Omental fat pad (tissue), 4 donors: ENCODE measurements around the gene ESPN. TPM values are rescaled to one million over a fixed set of nuclear protein-coding genes. Genes with fewer than 3 reads are reported as not detected.

ENCODE experiments used
- ATAC-seq: fragments of 150-250 bp; one replicate; pipeline ENCODE4 v1.9.1; 2016; ENCODE audit warnings: mild to moderate bottlenecking, moderate library complexity; ENCODE audit not compliant: low FRiP score
- DNase-seq: peaks from one replicate; pipeline ENCODE4 v3.0.0-alpha.2; 2019; ENCODE audit warnings: low spot score
- total RNA-seq, 4 donors: library from RNA; depleted of rRNA; stranded (reverse); fragments of >200 nt; gene quantifications; one replicate each; pipeline ENCODE4 v1.1.0, GENCODE V29; 2016
- TF ChIP-seq, protein P1 (sequence below), 3 donors: fragments of 450-650 bp; IDR thresholded peaks; one replicate each; pipeline ENCODE4 v1.5.1; 2016 to 2017; ENCODE audit warnings: antibody characterized with exemption in 3 of 3, mild to moderate bottlenecking in 3 of 3, moderate library complexity in 2 of 3

Gene ESPN
- total RNA-seq, 4 donors from 2014 or later: 0.12 TPM; not detected in 3

- ATAC-seq: no peak
- TF ChIP-seq, protein P1, sequence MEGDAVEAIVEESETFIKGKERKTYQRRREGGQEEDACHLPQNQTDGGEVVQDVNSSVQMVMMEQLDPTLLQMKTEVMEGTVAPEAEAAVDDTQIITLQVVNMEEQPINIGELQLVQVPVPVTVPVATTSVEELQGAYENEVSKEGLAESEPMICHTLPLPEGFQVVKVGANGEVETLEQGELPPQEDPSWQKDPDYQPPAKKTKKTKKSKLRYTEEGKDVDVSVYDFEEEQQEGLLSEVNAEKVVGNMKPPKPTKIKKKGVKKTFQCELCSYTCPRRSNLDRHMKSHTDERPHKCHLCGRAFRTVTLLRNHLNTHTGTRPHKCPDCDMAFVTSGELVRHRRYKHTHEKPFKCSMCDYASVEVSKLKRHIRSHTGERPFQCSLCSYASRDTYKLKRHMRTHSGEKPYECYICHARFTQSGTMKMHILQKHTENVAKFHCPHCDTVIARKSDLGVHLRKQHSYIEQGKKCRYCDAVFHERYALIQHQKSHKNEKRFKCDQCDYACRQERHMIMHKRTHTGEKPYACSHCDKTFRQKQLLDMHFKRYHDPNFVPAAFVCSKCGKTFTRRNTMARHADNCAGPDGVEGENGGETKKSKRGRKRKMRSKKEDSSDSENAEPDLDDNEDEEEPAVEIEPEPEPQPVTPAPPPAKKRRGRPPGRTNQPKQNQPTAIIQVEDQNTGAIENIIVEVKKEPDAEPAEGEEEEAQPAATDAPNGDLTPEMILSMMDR (IDR thresholded peaks at IDR 0.05): no peak
- DNase-seq: no peak
Observed at GRCh38 chr1:6466023-6466422, 41.4 kb downstream of the ESPN start, which contains the start of gene TNFRSF25. TSS of gene TNFRSF25 (minus strand) at chr1:6466173. CDS start at chr1:6466107, 66 bp downstream.

- no peak for ATAC-seq
- TF ChIP-seq, protein P1 (IDR thresholded peaks at IDR 0.05): no peak
- DNase-seq: no peak
Observed at GRCh38 chr1:6466751-6467150, 42.2 kb downstream of the ESPN start.

DNA sequence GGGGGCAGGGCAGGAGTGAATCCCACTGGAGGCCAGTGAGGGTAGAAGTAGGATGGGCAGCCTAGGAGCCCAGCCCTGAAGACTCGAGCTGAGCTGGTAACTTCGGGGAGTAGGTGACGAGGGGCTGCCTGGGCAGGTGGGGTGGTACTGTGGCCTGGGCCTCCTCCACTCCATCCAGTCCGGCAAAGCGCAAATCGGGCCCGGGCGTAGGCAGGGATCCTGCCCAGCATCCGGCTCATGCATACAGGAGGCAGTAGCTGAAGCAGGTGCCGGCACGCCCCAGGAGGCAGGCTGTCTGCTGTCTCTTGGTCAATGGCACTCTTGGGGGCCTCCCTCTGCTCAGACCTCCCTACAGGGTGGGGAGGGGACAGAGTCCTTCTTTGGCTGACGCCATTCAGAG is 42.6 kb downstream of the ESPN start:
- peak; percentile 11 for ATAC-seq
- TF ChIP-seq, protein P1 (IDR thresholded peaks at IDR 0.05): no peak
- DNase-seq: no peak

- no peak for ATAC-seq
- TF ChIP-seq, protein P1 (IDR thresholded peaks at IDR 0.05): no peak
- no peak for DNase-seq
Observed at GRCh38 chr1:6467744-6468688, 43.4 kb downstream of the ESPN start.

DNA sequence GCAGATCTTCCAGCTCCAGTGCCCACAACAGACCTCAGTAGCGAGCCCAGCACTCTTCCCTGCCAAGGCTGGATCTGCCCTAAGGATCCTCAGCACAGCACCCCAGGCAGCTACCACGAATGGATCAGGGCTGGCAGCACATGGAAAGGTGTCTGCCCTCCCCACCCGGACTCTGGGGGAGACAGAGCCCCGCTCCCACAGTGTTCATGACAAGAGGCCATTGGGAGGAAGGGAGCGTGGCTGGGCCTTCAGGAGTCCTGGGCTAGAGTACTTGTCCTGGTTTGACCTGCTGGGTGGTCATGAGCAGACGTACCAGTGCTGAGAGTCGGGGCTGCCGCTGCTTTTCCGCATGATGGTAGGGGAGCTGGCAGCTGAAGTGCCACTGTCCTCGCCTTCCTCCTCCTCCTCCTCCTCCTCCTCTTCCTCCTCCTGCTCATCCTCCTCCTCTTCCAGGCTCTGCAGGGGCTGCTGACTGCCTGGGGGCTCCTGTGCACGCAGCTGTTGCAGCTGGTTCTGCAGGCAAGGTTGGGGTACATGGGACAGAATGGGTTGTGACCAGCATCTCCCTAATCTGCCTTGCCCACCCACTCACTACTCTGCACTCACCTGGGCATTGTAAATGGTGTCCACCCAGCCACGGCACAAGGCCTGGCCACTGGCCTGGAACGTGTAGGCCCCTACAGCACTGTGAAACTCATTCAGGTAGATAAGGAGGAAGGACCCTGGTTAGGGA is 44.3 kb downstream of the ESPN start:
- TF ChIP-seq, protein P1 (IDR thresholded peaks at IDR 0.05): no peak
- no peak for ATAC-seq
- no peak for DNase-seq

DNA sequence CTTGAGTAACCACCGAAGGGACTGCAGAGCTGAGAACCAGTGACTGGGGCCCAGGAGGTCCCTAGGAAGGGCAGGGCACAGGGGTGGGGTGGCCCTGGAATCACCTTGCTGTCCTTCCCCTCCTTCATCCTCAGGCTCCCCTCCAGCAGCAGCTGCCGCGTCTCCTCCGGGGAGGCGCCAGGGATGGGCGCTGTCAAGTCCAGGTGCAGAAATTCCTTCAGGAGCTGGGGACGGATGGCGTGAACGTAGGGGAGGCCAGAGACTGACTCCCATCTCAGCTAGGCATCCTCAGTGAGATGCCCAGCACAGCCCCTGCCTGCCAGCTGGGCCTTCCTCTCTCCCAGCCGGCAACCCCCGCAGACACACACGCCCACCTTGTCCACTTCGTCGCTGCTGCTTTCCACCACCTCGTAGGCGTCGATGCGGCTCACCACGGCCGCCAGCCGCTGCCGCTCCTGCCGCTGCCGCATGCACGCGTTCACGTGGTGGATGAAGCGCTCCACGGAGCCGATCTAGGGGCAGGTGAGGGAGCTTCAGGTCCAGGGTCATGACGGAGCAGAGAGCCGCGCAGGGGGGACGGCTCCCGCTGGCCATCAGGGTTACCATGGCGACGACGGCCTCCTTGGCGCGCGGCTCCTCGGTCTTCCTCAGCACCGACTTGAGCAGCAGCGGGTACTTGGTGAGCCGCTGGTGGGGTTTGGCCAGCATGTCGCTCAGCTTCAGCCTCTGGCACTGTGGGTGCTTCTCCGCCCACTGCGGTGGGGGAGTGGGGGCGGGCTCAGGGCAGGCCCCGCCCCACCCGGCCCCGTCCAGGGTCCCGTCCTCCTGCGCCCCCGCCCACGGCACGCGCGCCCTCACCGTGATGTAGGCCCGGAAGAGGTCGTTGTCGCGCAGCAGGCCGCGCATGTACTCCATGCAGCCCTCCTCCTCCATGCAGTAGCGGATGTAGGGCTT is 45.8 kb downstream of the ESPN start:
- DNase-seq (no peak), ATAC-seq (no peak)
- TF ChIP-seq, protein P1 (IDR thresholded peaks at IDR 0.05): no peak
